ENCODE data around the gene FCRL6.

FCRL6 gene

GRCh38 chr1:159802111-159802510 is at the start of gene FCRL6:
TSS of gene FCRL6 (plus strand) at chr1:159802360. CDS start at chr1:159802425, 65 bp downstream.
- DNase-seq (ENCODE audit: low read depth), result no peak

GRCh38 chr1:159753386-159753785 is 48.8 kb upstream of the FCRL6 start:
- no peak for DNase-seq (ENCODE audit: low read depth)

- DNase-seq (ENCODE audit: low read depth), result no peak
These were observed 46.6 kb upstream of the FCRL6 start for GRCh38 chr1:159755451-159756007.

GRCh38 chr1:159756397-159756796 is 45.8 kb upstream of the FCRL6 start:
- peak; percentile 13 for DNase-seq (ENCODE audit: low read depth)

GRCh38 chr1:159763686-159764085 is 38.5 kb upstream of the FCRL6 start:
- DNase-seq (ENCODE audit: low read depth), result no peak

GRCh38 chr1:159765806-159766205 is 36.4 kb upstream of the FCRL6 start:
- DNase-seq (ENCODE audit: low read depth), result no peak

GRCh38 chr1:159771127-159771895 is 30.8 kb upstream of the FCRL6 start:
- no peak for DNase-seq (ENCODE audit: low read depth)

GRCh38 chr1:159774465-159774864 is 27.7 kb upstream of the FCRL6 start:
- no peak for DNase-seq (ENCODE audit: low read depth)

- no peak for DNase-seq (ENCODE audit: low read depth)
These were observed 26.4 kb upstream of the FCRL6 start for GRCh38 chr1:159775716-159776115.

GRCh38 chr1:159778266-159778665 is 23.9 kb upstream of the FCRL6 start:
- no peak for DNase-seq (ENCODE audit: low read depth)

- DNase-seq (ENCODE audit: low read depth), result peak; percentile 50
These were observed 22.7 kb upstream of the FCRL6 start for GRCh38 chr1:159779403-159779851.

- peak; percentile 98 for DNase-seq (ENCODE audit: low read depth)
These were observed 21.3 kb upstream of the FCRL6 start, which contains the start of gene DUSP23 for GRCh38 chr1:159780583-159781582. TSS of gene DUSP23 (plus strand) at chr1:159780962. CDS start at chr1:159781101, 139 bp downstream.

- no peak for DNase-seq (ENCODE audit: low read depth)
These were observed 20.2 kb upstream of the FCRL6 start for GRCh38 chr1:159781992-159782391.

GRCh38 chr1:159783724-159784123 is 18.4 kb upstream of the FCRL6 start:
- DNase-seq (ENCODE audit: low read depth), result peak; percentile 47

GRCh38 chr1:159786465-159786864 is 15.7 kb upstream of the FCRL6 start:
- peak; percentile 9 for DNase-seq (ENCODE audit: low read depth)

- DNase-seq (ENCODE audit: low read depth), result peak; percentile 32
These were observed 15.2 kb upstream of the FCRL6 start for GRCh38 chr1:159786966-159787365.

- DNase-seq (ENCODE audit: low read depth), result peak; percentile 32
These were observed 11.8 kb upstream of the FCRL6 start for GRCh38 chr1:159790237-159790917.

- DNase-seq (ENCODE audit: low read depth), result no peak
These were observed 11.1 kb upstream of the FCRL6 start for GRCh38 chr1:159791031-159791430.

GRCh38 chr1:159791461-159791860 is 10.7 kb upstream of the FCRL6 start:
- DNase-seq (ENCODE audit: low read depth), result no peak

GRCh38 chr1:159795534-159795933 is 6.6 kb upstream of the FCRL6 start:
- DNase-seq (ENCODE audit: low read depth), result no peak

GRCh38 chr1:159798893-159799292 is 3.3 kb upstream of the FCRL6 start:
- DNase-seq (ENCODE audit: low read depth), result peak; percentile 89
